Measurements from ENCODE around the gene EIF6.
"Not testable (repeated sequence)": the region's sequence is repeated elsewhere in the genome, so short reads cannot be mapped to it uniquely, and the experiment has no call there.

Gene EIF6

DNA sequence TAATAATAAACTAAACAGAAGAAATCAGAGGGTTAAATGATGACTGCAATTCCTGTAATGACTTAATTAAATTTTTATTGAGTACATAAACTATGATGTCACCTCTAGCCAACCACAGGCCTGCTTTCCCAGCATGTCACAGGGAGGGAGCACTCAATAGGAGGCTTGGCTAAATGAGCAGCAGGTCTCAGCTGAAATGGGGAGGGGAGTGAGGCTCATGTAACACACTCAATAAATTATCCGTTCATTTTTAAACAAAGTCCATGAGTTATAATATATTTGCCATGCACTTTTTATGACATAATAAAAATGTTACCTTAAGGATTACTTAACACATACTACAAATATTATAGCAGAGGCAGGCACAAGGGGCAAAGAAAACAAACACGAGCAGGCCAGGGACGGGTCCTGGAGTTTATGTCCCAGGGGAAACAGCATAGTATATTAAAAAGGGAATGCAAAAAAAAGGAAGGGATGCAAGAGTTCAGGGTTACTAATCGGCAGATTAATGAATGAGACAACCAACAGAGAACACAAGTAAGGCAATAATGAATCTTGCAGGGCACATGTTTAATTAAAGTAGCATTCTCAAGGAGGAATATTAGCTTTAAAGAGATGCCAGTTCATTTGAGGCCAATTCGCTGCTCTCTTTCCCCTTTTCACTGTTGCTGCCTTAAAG lies 34.8 kb upstream of the EIF6 start:
- no peak overlapping the region for H3K4me2 ChIP-seq
- no peaks in the 10 kb centered on the region for H3K27me3 ChIP-seq (ENCODE audit: insufficient read depth, low read depth)
- no peak overlapping the region for H3K9ac ChIP-seq
- TF ChIP-seq, protein P1, sequence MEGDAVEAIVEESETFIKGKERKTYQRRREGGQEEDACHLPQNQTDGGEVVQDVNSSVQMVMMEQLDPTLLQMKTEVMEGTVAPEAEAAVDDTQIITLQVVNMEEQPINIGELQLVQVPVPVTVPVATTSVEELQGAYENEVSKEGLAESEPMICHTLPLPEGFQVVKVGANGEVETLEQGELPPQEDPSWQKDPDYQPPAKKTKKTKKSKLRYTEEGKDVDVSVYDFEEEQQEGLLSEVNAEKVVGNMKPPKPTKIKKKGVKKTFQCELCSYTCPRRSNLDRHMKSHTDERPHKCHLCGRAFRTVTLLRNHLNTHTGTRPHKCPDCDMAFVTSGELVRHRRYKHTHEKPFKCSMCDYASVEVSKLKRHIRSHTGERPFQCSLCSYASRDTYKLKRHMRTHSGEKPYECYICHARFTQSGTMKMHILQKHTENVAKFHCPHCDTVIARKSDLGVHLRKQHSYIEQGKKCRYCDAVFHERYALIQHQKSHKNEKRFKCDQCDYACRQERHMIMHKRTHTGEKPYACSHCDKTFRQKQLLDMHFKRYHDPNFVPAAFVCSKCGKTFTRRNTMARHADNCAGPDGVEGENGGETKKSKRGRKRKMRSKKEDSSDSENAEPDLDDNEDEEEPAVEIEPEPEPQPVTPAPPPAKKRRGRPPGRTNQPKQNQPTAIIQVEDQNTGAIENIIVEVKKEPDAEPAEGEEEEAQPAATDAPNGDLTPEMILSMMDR (conservative IDR thresholded peaks at IDR 0.05; ENCODE audit: low read depth, low read length): no peak
- H3K4me3 ChIP-seq (IDR thresholded peaks at IDR 0.05; ENCODE audit: insufficient read depth, low read depth, low read length): no peak overlapping the region
- H3K4me1 ChIP-seq (ENCODE audit: low read depth, poor library complexity, severe bottlenecking): peaks cover 10% of the 10 kb centered on the region
- no peaks in the 10 kb centered on the region for H4K20me1 ChIP-seq (ENCODE audit: insufficient read depth)
- no peak overlapping the region for H2AFZ ChIP-seq (ENCODE audit: low read depth)
- H3K27ac ChIP-seq: no peak overlapping the region
- no peaks in the 10 kb centered on the region for H3K36me3 ChIP-seq (ENCODE audit: insufficient read depth)
- H3K79me2 ChIP-seq (ENCODE audit: insufficient read depth, low read depth): no peaks in the 10 kb centered on the region

DNA sequence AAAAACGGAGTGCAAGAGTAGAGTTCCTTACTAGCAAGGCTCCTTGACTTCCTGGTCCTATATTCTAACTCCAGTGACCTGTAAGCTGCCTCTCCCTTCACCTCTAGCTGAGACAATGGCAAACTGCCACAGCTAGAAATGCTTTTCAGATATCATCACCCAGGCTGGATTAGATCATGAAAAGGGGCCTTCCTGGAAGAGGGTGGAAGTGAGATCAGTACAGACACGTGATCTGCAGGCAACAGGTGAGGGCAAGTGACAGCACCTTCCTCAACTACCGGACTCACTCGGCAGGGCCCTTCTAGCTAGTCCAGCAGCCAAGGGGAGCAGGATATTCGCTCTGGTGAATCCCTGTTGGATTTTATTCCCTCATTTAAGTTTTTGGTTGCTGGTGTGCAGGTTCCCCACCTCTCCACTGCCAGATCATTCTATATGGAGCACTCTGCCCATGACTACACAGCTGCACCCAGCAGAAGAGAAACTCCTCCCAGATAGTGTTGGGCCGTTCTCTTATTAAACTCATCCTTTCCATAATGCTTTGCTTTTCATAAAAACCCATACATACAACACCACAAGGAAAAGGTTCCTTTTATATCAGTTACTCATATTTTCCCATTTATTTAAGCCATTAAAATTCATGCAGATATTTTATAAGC lies 34.1 kb upstream of the EIF6 start:
- Histone ChIP-seq H3K36me3 (ENCODE audit: insufficient read depth) (no peaks in the 10 kb centered on the region), H3K79me2 (ENCODE audit: insufficient read depth, low read depth) (no peaks in the 10 kb centered on the region), H3K9ac (no peak overlapping the region), H2AFZ (ENCODE audit: low read depth) (no peak overlapping the region), H3K4me2 (no peak overlapping the region), H3K27ac (no peak overlapping the region), H3K4me1 (ENCODE audit: low read depth, poor library complexity, severe bottlenecking) (peaks cover 10% of the 10 kb centered on the region), H4K20me1 (ENCODE audit: insufficient read depth) (no peaks in the 10 kb centered on the region), H3K4me3 (IDR thresholded peaks at IDR 0.05; ENCODE audit: insufficient read depth, low read depth, low read length) (no peak overlapping the region), H3K27me3 (ENCODE audit: insufficient read depth, low read depth) (no peaks in the 10 kb centered on the region)
- TF ChIP-seq, protein P1 (conservative IDR thresholded peaks at IDR 0.05; ENCODE audit: low read depth, low read length): no peak

DNA sequence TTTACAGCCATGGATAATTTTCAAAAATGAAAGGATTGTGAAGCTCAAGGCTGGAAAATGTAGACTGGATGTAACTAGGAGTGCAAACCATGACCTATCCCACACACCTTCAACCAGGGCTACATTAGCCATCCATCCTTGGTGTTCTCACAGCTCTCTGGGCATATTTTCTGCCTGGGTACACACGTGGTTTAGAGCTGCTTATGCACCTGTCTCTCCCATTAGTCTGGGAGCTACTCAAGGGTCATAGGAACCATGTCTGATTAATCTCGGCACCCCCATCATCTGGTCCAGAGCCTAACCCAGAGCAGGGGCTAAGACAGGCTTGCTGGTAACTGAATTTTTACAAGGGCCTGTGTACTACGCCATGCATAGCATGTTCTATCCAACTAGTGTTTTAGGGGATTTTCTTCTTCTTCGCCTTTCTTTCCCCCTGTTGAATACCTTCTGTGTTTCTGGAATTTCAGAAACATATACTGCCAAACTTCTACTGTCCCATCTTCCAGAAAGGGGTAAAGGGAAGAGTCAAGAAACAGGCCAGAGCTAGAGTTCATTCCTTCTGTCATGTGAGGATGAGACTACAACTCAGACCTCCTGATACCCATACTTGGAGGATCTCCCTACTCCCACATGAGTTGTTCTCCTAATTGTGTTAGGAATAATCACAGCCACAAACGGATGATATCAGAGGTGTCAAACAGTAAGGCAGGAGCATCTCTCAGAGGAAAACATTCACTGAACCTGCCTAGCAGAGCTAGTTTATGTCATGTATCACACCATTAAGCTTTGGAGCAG lies 33.0 kb upstream of the EIF6 start:
- H3K27me3 ChIP-seq (ENCODE audit: insufficient read depth, low read depth): no peaks in the 10 kb centered on the region
- no peaks in the 10 kb centered on the region for H4K20me1 ChIP-seq (ENCODE audit: insufficient read depth)
- peaks cover 12% of the 10 kb centered on the region for H3K4me1 ChIP-seq (ENCODE audit: low read depth, poor library complexity, severe bottlenecking)
- no peak overlapping the region for H3K27ac ChIP-seq
- H2AFZ ChIP-seq (ENCODE audit: low read depth): no peak overlapping the region
- no peak overlapping the region for H3K4me3 ChIP-seq (IDR thresholded peaks at IDR 0.05; ENCODE audit: insufficient read depth, low read depth, low read length)
- TF ChIP-seq, protein P1 (conservative IDR thresholded peaks at IDR 0.05; ENCODE audit: low read depth, low read length): no peak
- H3K9ac ChIP-seq: no peak overlapping the region
- H3K36me3 ChIP-seq (ENCODE audit: insufficient read depth): no peaks in the 10 kb centered on the region
- no peaks in the 10 kb centered on the region for H3K79me2 ChIP-seq (ENCODE audit: insufficient read depth, low read depth)
- no peak overlapping the region for H3K4me2 ChIP-seq

DNA sequence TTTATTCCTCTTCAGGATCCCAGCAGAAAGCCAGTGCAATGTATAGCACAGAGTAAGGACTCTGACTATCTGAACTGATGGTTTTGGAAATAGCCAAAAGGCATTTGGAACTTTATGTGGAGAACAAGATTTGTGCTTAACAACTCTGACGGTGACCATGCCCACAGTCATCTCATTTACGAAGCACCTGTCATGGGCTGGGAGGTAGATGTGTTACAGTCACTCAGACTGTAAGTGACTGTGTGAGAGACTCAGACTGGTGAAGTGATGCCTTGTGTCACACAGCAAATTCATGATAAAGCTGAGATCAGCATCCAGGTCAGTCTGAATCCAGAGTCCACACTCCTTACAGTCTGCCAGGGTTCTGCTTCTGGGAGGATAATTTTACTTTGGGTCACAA lies 31.5 kb upstream of the EIF6 start:
- Histone ChIP-seq H3K36me3 (ENCODE audit: insufficient read depth) (no peaks in the 10 kb centered on the region), H2AFZ (ENCODE audit: low read depth) (no peak overlapping the region), H3K4me2 (no peak overlapping the region), H4K20me1 (ENCODE audit: insufficient read depth) (no peaks in the 10 kb centered on the region), H3K9ac (no peak overlapping the region), H3K79me2 (ENCODE audit: insufficient read depth, low read depth) (no peaks in the 10 kb centered on the region), H3K4me3 (IDR thresholded peaks at IDR 0.05; ENCODE audit: insufficient read depth, low read depth, low read length) (no peak overlapping the region), H3K27ac (no peak overlapping the region), H3K27me3 (ENCODE audit: insufficient read depth, low read depth) (no peaks in the 10 kb centered on the region), H3K4me1 (ENCODE audit: low read depth, poor library complexity, severe bottlenecking) (peaks cover 24% of the 10 kb centered on the region)
- TF ChIP-seq, protein P1 (conservative IDR thresholded peaks at IDR 0.05; ENCODE audit: low read depth, low read length): no peak

DNA sequence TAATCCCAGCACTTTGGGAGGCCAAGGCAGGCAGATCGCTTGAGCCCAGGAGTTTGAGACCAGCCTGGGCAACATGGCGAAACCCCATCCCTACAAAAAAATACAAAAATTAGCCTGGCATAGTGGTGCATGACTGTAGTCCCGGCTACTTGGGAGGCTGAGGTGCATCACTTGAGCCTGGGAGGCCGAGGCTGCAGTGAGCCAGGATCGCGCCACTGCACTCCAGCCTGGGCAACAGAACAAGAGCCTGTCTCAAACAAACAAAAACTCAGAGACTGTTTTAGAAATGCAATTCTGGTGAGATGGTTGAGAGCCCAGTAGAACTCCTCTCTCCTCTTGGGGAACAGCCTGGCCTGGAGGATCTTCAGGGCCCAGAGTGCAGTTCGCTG lies 31.1 kb upstream of the EIF6 start:
- not testable (repeated sequence) for H2AFZ ChIP-seq (ENCODE audit: low read depth); H4K20me1 ChIP-seq (ENCODE audit: insufficient read depth); H3K4me3 ChIP-seq (IDR thresholded peaks at IDR 0.05; ENCODE audit: insufficient read depth, low read depth, low read length); H3K27me3 ChIP-seq (ENCODE audit: insufficient read depth, low read depth); H3K36me3 ChIP-seq (ENCODE audit: insufficient read depth); H3K79me2 ChIP-seq (ENCODE audit: insufficient read depth, low read depth); H3K9ac ChIP-seq; H3K4me2 ChIP-seq; H3K27ac ChIP-seq
- peaks cover 24% of the 10 kb centered on the region for H3K4me1 ChIP-seq (ENCODE audit: low read depth, poor library complexity, severe bottlenecking)

All from KMS-11 (cell line).